HEK293T (cell line): ENCODE results near the gene MACROD2.

Experiments used
- ARNT ChIP-seq: fragments of 450-650 bp; IDR thresholded peaks from 2 replicates; pipeline ENCODE4 v1.6.1; 2017; ENCODE audit warnings: mild to moderate bottlenecking
- FOXM1 ChIP-seq: fragments of 450-650 bp; IDR thresholded peaks from 2 replicates; pipeline ENCODE4 v1.6.1; 2017; ENCODE audit warnings: mild to moderate bottlenecking, borderline replicate concordance

DNA sequence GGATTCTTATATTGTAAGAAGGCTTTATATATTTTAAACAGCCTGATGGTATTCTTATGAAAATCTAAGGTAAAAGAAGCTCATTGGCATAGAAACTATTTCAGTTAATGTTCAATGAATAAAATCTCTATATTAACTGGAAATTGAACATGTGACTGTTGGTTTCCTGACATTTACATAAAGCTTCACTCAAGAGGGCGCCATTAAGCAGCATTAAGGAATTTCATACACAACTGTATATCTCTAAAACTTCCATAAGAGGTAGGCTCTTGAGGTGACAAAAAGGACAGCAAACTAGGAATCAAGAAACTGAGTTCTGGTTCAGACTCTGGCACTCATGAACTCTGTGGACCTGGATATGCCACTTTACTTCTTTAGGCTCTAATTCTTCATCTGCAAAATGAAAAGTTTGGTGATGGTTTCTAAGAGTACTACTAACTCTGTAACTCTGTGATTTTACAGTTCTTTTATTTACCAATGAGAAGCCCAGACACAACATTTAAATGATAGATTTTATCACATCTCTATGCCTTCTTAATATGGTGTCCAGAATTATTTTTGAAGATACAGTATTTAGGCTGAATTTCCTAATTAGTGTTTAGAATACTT lies 194.6 kb downstream of the MACROD2 start:
- TF ChIP-seq FOXM1 = no peak
- no peak for TF ChIP-seq ARNT
